OCI-LY3 (cell line): ENCODE data around the gene C6orf141.

Source experiments
- CTCF ChIP-seq: fragments of 200-600, 300-600 bp; sonication (generic); IDR thresholded peaks from 2 replicates; pipeline ENCODE4 v1.5.1; 2014; ENCODE audit warnings: antibody characterized with exemption, low read length, low read depth
- EZH2phosphoT487 ChIP-seq: fragments of 200-600 bp; shearing (Covaris generic); IDR thresholded peaks from 2 replicates; pipeline ENCODE4 v1.6.1; 2018; ENCODE audit warnings: antibody characterized with exemption, mixed run types, low read depth

- TF ChIP-seq CTCF, result no peak
- TF ChIP-seq EZH2phosphoT487, result no peak
Measured at GRCh38 chr6:49506569-49507111, 43.8 kb upstream of the C6orf141 start.
